AG08395 (cell line): ENCODE measurements around the gene PCBP3.
"Not testable (repeated sequence)": the region's sequence is repeated elsewhere in the genome, so short reads cannot be mapped to it uniquely, and the experiment has no call there.

ENCODE experiments used
- DNase-seq: peaks from one replicate; pipeline ENCODE4 v3.0.0; 2012; ENCODE audit warnings: mixed read lengths, low spot score

Gene PCBP3

GRCh38 chr21:45970674-45971615 is 327.4 kb downstream of the PCBP3 start:
- DNase-seq: peak; percentile 68

- DNase-seq: peak; percentile 88
These were observed 328.3 kb downstream of the PCBP3 start for GRCh38 chr21:45971616-45972352.

DNA sequence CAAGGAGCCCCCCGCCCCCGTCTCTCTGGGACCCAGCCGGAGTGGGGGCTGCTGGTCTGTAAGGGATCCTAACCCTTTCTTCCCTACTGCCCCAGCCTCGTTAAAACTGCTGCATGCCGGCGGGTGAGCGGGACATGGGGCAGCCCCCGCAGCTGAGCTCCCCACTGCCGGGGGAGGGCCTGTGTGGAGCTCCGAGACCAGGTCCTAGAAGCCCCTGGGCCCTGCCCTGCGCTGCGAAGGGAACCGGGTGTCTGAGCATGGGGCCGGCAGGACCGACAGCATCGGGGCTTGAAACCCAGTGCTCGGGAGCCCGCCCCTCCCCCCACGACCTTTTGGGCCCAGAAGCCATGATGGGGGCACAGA is 328.8 kb downstream of the PCBP3 start:
- no peak for DNase-seq

GRCh38 chr21:45972716-45973474 is 329.4 kb downstream of the PCBP3 start:
- peak; percentile 66 for DNase-seq

DNA sequence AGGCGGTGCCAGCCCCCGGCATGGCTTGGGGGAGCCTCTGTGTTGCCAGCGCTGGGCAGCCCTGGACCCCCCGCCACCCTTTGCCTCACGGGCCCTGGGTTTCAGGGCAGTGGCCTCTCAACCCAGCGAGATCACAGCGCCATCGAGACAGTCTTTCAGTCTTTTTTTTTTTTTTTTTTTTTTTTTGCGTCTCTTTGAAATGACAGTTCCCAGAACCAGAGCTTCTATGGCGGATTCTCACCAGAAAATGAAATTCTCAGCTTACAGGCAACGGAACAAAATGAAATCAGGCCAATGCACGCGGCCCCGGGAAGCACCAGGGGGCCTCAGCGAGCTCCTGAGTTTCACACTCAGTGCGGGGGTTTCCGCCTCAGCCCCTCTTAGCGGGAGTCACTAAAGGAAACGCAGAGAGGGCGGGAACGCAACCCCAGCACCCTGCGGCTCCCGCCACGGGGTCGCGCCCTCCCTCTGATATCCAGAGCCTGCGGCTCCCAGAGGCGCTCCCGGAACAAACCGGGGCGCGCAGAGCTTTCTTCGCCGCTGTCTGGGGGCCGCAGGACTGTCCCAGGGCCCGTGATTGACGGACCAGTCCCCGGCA is 330.0 kb downstream of the PCBP3 start:
- DNase-seq: peak; percentile 69

DNA sequence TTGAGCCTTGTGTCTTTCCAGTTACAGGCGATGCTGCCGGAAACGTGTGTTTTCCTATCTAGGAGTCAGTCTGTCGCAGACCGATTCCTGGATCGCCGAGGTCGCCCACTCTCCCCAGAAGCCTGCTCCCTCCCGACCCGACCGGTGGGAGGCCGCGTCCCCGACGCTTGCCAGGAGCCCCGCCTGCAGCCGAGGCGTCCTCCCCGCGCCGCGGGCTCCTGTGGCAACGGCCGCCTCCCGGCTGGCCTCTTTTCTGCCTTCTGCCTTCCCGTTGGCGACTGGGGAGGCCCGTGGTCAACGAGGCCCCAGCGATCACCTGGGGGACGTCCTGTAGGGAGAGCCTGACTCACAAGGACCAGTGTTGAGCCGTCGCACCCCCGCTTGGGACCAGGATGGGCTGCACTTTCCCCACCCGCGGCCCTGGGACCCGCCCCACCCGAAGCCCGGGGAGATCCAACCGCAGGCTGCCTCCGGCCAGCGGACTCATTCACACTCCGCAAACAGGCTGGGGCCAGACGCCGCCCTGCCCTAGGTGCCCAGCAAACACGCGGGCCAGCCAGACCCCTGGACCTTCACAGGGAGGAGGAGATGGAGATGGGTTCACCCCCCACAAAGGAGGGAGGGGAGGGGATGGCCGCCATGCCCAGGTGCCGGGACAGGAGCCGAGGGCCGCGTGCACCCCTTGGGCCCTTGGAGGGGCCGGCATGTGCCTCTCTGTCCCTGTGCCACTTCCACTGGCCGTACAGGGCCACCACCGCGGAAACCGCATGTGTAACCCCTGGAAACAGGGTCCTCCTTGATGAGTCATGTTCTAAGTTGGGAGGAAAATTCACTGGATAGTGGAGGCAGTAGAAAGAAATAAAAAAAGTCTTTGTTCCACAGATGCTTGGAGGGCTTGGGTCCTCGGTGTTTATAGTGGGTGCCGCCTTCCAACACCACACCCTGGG is 330.8 kb downstream of the PCBP3 start:
- DNase-seq: peak; percentile 65

- no peak for DNase-seq
These were observed 331.6 kb downstream of the PCBP3 start for GRCh38 chr21:45975020-45975666.

GRCh38 chr21:45975667-45976409 is 332.3 kb downstream of the PCBP3 start:
- not testable (repeated sequence) for DNase-seq

DNA sequence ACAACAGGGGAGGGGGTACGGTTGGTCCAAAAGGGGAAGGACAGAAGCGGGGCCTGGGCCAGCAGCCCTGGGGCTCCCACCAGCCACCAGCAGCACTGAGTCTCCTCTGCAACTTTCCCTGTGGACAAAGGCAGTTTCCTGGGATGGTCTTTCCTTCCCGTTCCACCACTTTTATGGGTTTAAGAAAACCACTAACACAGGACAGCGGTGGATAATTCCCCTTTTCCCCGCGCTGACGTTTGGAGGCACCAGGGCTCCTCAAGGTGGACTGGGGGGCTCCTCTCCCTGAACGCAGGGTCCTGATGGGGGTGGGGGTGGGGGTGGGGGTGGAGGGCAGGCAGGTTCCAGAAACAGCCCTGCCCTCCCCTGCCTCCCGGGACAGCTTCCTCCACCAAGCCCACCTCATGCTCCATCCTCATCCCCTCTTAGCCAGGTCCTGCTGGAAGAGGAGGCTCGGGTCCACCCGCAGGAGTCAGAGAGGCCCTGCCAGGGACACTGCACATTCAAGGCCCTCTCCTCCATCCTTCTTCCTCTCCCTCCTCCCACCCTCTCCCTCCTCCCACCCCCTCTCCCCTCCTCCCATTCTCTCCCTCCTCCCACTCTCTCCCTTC is 333.3 kb downstream of the PCBP3 start:
- DNase-seq: no peak

DNA sequence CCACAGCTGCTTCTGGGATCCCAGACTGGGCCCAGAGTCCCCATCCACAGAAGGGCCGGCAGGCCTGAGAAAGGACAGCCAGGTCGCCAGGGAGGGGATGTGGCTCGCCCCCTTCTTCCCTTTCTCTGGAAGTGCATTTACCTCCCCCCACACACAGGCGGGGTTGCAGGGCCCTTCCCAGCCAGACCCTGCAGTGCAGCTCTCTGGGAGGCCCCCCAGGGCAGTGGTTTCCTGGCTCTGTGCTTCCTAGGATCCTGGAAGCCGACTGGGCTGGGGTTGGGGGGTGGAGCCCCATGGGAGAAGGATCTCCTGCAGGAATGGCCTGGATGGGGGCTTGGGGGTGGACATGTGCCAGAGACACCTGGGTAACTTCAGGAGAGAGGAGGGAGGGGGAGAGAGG is 333.9 kb downstream of the PCBP3 start:
- DNase-seq: no peak

DNA sequence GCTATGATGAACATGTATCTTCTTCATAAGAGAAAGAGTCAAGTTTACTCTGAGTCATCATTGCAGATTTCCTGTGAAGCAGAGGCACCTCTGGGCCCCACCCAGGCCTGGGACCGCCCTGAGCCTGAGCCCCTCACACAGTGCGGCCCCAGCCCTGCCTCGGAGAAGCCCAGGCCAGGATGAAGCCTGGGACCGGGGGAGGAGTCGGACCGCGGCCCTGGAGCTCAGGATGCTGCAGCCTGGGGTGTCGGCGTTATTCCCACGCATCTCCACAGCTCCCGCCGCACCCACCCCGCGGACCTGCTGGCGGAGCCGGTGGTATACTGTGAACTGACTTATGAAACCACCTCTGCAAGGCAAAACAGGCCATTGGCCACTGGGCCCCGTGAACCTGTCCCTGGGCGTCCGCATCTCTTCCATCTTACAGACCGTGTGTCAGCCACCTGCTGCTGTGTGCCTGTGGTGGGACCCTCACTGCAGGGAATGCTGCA is 335.7 kb downstream of the PCBP3 start:
- DNase-seq: no peak

GRCh38 chr21:45979651-45980050 is 336.1 kb downstream of the PCBP3 start:
- DNase-seq: no peak

GRCh38 chr21:45980271-45980670 is 336.7 kb downstream of the PCBP3 start:
- no peak for DNase-seq

GRCh38 chr21:45980697-45981096 is 337.2 kb downstream of the PCBP3 start:
- no peak for DNase-seq

GRCh38 chr21:45981151-45982091 is 337.9 kb downstream of the PCBP3 start, which contains the start of gene COL6A1:
Gene COL6A1 (plus strand): TSS chr21:45981770. CDS start chr21:45981851, 81 bp downstream.
- DNase-seq: peak; percentile 86

GRCh38 chr21:45982092-45982757 is 338.7 kb downstream of the PCBP3 start:
- no peak for DNase-seq
